Fibroblast of the conjunctiva (primary cell): ENCODE results near the gene METRN.
"Not testable (repeated sequence)": the region's sequence is repeated elsewhere in the genome, so short reads cannot be mapped to it uniquely, and the experiment has no call there.

Source experiments
- DNase-seq: peaks from one replicate; pipeline ENCODE4 v3.0.0-alpha.2; 2010; ENCODE audit warnings: low read depth

METRN gene

DNA sequence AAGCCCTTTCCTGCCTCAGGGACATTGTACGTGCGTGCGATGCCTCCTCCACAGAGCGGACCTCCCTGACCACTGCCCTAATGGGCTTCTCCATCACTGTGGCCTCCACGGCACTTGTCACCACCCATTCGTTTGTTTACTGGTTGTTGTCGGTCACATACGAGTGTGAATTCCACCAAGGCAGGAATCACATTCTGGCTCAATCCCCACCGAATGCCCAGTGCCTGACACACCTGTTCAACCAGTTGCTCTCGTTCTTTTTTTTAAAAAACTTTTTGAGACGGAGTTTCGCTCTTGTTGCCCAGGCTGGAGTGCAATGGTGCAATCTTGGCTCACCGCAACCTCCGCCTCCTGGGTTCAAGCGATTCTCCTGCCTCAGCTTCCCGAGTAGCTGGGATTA, 23.7 kb upstream of the METRN start:
- DNase-seq, result not testable (repeated sequence)

DNA sequence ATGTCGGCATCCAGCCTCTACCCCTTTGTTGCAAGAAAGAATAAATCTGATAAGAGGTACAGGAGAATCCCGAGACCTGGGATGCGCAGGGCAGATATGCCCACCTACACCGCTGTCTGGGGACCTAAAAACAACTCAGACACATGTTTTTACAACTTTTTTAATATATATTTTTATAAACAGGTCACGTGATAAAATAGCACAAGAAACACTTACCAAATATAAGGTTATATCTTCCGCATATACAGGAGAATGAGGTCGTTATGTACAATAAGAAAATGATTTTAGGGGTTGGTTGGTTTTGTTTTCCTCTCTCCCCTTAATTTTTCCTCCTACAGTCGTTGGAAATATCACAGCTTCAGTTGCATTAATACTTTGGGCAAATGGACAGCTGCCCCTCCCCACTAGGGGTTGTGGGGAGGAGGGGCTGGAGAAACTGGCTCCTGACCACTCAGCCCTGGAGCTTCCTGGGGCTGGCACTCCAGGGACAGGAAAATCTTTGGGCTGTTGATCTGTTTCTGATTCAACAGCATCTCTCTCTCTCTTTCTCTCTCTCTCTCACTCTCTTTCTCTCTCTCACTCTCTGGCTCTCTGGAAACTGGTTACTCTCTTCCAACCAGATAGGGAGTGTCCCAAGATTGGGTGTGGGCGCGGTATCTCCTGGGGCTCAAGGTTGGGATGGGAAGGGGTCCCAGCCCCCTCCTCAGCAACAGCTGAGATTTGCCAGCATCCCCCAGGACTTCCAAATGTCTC, 22.4 kb upstream of the METRN start:
- no peak for DNase-seq

- DNase-seq, result no peak
Measured at GRCh38 chr16:693364-693763, 21.6 kb upstream of the METRN start.

- DNase-seq, result no peak
Measured at GRCh38 chr16:693766-694165, 21.2 kb upstream of the METRN start.

DNA sequence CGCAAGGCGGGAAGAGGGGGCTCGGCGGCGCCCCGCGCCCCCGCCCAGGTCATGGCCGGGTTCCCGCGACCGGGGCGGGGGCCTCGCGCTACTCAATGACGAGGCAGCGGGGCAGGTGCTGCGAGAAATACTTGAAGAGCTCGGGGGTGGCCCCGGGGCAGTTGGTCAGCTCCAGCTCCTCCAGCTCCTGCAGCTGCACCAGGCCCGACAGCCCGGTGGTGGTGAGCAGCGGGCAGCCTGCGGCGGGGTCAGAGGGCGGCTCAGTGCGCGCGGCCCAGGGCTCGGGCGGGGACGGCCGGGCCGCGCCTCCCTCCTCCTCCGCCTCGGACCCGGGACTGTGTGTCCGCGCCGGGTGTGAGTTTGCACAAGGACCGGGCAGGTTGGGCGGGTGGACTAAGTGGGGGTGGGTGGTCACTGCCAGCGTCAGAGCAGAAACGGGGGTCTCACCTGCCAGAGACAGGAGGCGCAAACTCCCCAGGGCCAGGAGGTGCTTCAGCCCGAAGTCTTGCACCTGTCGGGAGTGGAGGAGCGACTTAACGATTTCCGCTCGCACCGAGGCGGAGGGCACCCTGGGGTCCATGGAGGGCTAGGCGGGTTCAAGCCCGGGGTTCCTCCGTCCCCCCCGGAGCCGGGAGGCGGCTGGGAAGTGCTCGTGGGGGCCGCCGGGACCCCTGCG, 20.6 kb upstream of the METRN start:
- no peak for DNase-seq

GRCh38 chr16:694863-695354, 20.0 kb upstream of the METRN start:
- no peak for DNase-seq

GRCh38 chr16:695355-696089, 19.4 kb upstream of the METRN start:
- no peak for DNase-seq

- DNase-seq, result no peak
Measured at GRCh38 chr16:698911-699671, 15.8 kb upstream of the METRN start.

GRCh38 chr16:700684-701584, 14.0 kb upstream of the METRN start:
- no peak for DNase-seq

GRCh38 chr16:702341-702740, 12.6 kb upstream of the METRN start:
- no peak for DNase-seq

- DNase-seq, result no peak
Measured at GRCh38 chr16:703406-703805, 11.5 kb upstream of the METRN start.

- DNase-seq, result no peak
Measured at GRCh38 chr16:704047-704446, 10.9 kb upstream of the METRN start.

GRCh38 chr16:704552-705380, 10.2 kb upstream of the METRN start:
- DNase-seq, result no peak

DNA sequence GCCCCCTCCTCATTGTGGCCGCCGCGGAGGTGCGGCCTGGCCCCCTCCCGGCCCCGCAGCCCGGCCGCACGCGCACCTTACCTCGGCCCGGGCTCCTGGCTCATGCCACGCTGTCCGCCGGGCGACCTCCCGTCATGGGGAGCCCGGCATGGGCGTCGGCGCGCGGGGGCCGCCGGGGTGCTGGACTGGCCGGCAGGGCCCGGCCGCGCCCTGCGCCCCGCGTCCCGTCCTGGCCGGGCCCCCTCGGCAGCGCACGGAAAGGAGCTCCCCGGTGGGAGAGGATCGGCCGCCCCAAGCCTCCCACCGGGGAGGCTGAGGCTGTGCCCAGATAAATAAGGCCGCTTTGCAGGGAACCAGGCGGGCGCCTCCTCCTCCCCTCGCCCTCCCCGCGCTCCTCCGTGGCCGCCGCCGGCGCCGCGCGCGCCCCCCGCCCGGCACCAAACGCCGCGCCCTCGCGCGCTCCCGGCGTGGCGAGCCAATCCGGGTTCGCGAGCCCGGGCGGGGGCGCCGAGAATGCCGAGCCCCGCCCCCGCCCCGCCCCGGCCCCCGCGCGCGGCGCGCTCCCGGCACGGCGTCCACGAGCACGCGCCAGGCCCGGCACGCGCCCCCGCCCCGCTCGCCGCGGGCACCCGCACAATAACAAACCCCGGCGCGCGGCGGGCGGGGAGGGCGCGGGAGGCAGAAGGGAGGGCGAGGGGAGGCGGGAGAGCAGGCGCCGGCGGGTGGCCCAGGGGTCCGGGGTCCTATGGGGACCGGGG, 9.3 kb upstream of the METRN start, which contains the start of gene FBXL16:
Gene FBXL16 (minus strand): TSS at position 371 of the 758 bp plus-strand sequence. CDS start 8,396 bp downstream, outside the sequence.
- DNase-seq, result no peak

DNA sequence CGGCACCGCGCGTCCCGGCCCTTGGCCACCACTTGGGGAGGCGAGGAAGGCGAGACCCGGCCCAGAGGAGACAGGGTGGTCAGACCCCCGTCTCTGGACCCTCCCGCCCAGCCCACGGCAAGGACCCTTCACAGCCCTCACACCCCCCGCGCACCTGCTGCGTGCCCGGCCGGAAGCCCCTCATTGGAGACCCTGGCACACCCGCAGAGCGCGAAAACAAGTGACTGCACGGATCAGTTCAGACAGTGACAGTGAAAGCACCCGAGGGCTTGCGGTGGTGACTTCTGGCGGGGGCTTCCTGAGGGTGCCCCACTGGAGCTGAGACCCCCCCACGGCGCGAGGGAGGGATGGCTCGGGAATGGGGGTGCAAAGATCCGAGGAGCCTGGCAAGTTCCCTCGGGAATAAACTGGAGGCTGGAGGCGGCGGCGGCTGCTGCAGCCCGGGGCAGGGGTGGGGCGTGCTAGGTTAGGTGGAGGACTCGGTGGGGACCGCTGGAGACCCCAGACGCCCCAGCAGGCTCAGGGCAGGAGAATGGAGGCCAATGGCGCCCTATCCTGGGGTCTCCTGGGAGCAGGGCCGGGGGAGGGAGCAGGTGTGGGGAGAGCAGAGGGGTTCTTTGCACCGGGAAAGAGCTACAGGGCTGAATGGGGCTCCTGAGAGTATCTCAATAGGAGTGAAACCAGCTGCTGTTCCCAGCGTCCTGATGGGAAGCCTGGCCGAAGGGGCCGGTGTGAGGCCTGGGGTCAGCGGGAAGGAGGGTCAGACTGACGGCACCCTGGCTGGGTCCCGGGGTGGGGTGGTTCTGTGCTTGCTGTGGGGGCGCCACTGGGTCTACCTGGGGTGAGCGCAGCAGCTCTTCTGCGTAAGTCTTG, 8.5 kb upstream of the METRN start:
- DNase-seq, result no peak

DNA sequence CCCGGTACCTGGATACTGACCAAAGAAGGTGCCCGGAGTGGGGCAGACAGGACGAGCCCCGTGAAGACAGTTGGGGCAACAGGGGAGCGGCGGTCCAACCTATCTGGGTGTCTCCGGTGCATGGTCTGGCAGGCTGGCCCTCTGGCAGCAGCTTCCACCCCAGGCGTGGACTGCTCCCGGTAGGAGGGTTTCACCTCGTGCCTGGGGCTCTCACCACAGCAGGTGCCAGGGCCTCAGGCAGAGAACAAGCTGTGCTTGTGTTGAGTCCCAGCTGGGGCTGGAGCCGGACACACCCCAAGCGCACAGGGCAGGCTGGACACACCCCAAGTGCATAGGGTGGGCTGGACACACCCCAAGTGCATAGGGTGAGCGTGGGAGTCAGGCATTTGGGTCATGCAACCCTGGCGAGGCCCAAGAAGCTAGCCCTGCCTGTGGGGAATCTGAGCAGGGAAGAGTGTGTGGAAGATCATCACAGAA, 7.8 kb upstream of the METRN start:
- no peak for DNase-seq

DNA sequence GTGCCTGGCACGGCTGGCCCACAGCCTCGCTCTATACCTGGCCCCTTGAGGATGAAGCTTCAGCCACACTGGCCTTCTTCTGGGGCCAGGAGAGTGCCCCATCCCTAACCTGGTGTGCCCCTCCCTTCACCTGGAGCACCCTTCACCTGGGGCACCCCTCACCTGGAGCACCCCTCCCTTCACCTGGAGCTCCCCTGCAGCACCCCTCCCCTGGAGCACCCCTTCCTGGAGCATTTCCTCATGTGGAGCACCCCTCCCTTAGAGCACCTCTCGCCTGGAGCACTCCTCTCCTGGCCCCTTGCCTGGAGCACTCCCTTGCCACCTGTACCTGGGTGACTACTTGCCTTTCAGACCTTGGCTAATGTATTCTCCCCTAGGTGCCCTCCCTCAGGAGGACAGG, 6.9 kb upstream of the METRN start:
- DNase-seq, result no peak

DNA sequence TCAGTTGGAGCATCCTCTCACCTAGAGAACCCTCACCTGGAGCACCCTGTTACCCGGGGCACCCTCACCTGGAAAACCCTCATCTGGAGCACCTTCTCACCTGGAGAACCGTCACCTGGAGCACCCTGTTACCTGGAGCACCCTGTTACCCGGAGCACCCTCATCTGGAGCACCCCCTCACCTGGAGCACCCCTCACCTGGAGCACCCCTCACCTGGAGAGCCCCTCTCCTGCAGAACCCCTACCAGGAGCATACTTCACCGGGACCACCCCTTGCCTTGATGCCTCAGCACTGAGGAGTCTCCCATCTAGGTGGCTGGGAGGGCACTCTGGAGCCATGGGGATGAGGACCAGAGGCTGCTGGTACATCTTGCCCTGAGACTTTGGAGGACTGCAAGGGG, 6.0 kb upstream of the METRN start:
- no peak for DNase-seq
